ENCODE results near the gene TXLNA.
A peak's percentile ranks its signal among the peaks of the same experiment; 100 is the strongest.

- TF ChIP-seq POLR2A (IDR thresholded peaks at IDR 0.05; ENCODE audit: low read length) (peak; percentile 74), GATA1 (IDR thresholded peaks at IDR 0.05; ENCODE audit: low read depth, low read length) (no peak)
Measured at GRCh38 chr1:32201011-32201855, 21.8 kb downstream of the TXLNA start.
